Measurements from ENCODE around the gene LCMT2.
A peak's percentile ranks its signal among the peaks of the same experiment; 100 is the strongest.

The LCMT2 gene, protein sequence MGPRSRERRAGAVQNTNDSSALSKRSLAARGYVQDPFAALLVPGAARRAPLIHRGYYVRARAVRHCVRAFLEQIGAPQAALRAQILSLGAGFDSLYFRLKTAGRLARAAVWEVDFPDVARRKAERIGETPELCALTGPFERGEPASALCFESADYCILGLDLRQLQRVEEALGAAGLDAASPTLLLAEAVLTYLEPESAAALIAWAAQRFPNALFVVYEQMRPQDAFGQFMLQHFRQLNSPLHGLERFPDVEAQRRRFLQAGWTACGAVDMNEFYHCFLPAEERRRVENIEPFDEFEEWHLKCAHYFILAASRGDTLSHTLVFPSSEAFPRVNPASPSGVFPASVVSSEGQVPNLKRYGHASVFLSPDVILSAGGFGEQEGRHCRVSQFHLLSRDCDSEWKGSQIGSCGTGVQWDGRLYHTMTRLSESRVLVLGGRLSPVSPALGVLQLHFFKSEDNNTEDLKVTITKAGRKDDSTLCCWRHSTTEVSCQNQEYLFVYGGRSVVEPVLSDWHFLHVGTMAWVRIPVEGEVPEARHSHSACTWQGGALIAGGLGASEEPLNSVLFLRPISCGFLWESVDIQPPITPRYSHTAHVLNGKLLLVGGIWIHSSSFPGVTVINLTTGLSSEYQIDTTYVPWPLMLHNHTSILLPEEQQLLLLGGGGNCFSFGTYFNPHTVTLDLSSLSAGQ

GRCh38 chr15:43329960-43330779 lies at the start of gene LCMT2:
Gene LCMT2 (minus strand): TSS chr15:43330573. CDS start chr15:43330489, 84 bp downstream.
- no peak for DNase-seq (ENCODE audit: low spot score)

GRCh38 chr15:43378601-43379000 lies 48.2 kb upstream of the LCMT2 start:
- DNase-seq (ENCODE audit: low spot score), result no peak

GRCh38 chr15:43376017-43376705 lies 45.8 kb upstream of the LCMT2 start:
- peak; percentile 48 for DNase-seq (ENCODE audit: low spot score)

GRCh38 chr15:43370975-43371974 lies 40.9 kb upstream of the LCMT2 start, which contains the start of the genes TUBGCP4 and ZSCAN29:
Gene TUBGCP4 (plus strand): TSS chr15:43371101. CDS start chr15:43371355, 254 bp downstream.
Gene ZSCAN29 (minus strand): TSS chr15:43371043. CDS start chr15:43369913, 1,130 bp downstream.
- DNase-seq (ENCODE audit: low spot score), result peak; percentile 89

GRCh38 chr15:43370310-43370974 lies 40.1 kb upstream of the LCMT2 start:
- DNase-seq (ENCODE audit: low spot score), result peak; percentile 54

DNA sequence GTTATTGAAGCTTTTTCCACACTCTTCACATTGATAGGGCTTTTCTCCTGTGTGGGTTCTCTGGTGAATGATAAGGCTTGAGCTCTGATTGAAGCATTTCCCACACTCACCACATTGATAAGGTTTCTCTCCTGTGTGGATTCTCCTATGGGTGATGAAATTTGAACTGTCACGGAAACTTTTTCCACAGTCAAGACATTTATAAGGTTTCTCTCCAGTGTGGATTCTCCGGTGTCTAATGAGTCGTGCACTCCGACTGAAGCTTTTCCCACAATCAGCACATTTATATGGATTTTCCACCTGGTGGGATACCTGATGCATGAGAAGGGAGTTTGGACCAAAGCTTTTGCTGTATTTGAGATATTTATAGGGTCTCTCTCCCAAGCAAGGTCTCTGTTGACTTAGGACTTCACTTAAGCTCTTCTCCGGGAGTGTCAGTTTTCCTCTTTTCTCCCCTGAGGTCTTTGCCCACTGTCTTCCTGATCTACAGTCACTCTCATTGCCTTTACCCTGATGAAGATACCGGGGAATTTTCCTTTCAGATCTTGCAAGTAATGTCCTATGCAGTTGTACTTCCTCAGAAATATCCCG lies 31.0 kb upstream of the LCMT2 start:
- no peak for DNase-seq (ENCODE audit: low spot score)

GRCh38 chr15:43360821-43361220 lies 30.4 kb upstream of the LCMT2 start:
- DNase-seq (ENCODE audit: low spot score), result no peak

DNA sequence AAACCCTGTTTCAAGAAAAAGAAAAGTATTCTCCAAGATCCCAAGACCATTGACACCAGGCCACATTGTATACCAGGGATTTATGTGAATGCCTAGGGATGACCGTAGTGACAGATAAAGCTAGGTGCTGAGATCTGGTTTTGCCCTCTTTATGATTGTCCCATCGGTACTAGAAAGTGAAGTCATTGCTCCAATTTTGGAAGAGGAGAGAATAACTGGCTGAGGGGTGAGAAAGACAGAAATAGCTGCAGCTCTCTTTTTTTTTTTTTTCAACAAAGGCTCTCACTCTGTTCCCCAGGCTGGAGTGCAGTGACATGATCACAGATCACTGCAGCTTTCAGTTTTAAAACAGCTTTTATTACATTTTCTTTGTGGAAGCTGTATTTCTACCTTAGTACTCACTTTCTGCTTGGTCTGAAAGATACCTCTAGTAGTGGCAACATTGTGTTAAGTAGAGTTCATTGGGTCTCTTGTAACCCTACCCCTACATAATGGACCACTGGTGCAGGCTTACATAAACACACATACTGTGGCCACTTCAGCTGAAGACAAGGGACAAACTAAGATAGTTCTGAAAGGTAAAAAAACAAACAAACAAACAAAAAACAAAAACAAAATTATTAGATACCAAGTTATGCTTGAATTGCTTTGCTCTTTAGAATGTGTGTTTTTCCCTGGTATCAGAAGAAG lies 22.5 kb upstream of the LCMT2 start:
- no peak for DNase-seq (ENCODE audit: low spot score)

DNA sequence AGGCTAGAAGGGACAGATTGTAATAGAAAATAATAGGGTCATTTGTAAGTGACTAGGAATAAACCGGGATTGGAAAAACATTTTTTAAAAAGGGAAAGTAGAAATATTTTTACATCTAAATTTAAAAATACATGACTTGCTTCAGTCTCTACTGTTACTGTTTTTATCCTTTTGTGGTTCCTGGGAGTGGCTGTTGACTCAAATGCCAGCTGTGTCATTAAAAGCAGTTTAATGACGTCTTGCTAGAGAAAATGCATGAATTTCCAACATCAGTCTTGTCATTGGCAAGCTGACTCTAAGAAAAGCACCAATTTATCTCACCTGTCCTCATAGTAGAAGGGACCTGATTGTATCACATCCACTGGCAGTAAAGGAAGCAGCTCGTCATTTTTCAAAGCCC lies 16.7 kb upstream of the LCMT2 start:
- no peak for DNase-seq (ENCODE audit: low spot score)

DNA sequence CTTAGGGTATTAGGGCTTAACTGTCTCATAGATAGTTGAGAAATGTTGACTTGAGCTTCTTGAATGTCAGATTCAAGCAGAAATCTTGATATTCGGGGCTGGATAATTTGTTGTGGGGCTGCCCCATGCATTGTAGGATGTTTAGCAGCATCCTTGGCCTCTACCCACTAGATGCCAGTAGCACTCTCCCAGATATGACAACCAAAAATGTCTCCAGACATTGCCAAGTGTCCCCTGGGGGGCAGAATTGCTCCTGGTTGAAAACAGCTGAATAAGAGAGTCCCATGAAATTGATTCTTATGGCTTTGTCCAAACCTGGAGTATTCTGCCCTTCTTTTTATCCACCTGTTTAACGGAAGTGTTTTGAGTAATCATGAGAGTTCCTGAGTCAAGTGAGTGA lies 15.9 kb upstream of the LCMT2 start:
- peak; percentile 22 for DNase-seq (ENCODE audit: low spot score)

- DNase-seq (ENCODE audit: low spot score), result no peak
Measured at GRCh38 chr15:43330780-43331087, 361 bp upstream of the LCMT2 start.

GRCh38 chr15:43329217-43329959 lies 985 bp downstream of the LCMT2 start:
- DNase-seq (ENCODE audit: low spot score), result no peak

DNA sequence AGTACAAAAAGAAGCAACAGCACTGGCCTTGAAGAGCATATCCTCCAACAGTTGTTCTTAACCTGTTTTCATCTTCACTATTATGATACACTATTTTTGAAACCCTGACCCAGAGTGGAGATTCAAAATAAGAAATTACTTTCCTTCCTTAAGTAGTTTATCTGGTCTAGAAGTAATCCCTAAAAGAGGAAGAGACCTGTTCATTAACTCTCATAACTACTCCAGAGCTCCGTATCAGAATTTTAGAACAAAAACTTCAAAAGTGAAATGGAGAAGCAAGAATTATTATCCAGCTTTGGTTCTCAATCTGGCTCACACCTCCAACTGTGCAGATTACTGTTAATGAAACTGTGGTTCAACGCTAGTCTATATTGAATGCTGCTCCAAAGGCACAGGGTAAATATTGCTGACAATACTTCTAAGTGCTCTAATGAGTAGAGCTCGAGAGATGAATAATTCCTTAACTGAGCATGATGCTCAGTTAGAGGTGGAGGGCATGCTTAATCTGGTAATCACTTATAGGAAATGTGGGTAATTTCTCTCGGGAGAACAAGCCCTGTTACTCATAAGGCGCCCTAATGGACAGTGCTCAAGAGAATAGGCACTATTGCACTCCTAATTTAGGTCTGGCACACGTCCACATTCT lies 5.2 kb downstream of the LCMT2 start:
- no peak for DNase-seq (ENCODE audit: low spot score)

DNA sequence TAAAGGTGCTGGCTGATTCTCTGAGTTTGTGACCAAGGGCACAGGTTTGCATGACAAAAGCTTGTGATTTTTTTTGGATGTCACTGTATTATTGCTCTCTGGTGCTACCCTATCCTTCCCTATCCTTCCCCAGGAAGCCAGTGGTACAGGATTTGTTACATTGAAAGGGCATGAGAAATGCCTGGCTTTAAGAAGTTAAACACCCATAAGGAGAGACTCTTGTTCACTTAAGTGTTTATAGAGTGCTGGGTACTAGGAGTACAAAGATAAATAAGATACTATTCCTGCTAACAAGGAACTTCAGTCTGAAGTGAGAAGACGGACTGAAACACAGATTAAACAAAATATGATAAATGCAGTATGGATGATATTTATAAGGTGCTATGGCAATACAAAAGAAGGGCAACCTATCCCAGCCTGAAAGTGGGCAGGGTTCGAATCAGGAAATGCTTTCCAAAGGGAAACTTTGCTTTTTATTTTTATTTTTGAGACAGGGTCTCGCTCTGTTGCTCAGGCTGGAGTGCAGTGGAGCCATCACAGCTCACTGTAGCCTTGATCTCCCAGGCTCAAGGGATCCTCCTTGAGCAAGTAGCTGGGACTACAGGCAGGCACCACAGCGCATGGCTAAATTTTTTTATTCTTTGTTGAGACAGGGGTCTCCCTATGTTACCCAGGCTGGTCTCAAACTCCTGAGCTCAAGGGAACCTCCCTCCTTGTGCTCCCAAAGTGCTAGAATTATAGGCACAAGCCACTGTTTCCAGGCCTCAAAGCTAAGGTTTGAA lies 11.2 kb downstream of the LCMT2 start:
- DNase-seq (ENCODE audit: low spot score), result no peak

- no peak for DNase-seq (ENCODE audit: low spot score)
Measured at GRCh38 chr15:43317566-43318184, 12.7 kb downstream of the LCMT2 start.

- no peak for DNase-seq (ENCODE audit: low spot score)
Measured at GRCh38 chr15:43316971-43317346, 13.4 kb downstream of the LCMT2 start.

Data from RKO (cell line).